ENCODE data around the gene INMT.

- TF ChIP-seq EZH2 (IDR thresholded peaks at IDR 0.05; ENCODE audit: insufficient read depth, poor library complexity, severe bottlenecking): no peak
- TF ChIP-seq EZH2phosphoT487 (IDR thresholded peaks at IDR 0.05; ENCODE audit: insufficient read depth, low read depth): no peak
Measured at GRCh38 chr7:30703756-30704155, 48.2 kb upstream of the INMT start.

All from GM23248 (cell line).